Vagina (tissue), 2 donors: ENCODE results near the gene KRT26. TPM values are rescaled to one million over a fixed set of nuclear protein-coding genes. Genes with fewer than 3 reads are reported as not detected.
A peak's percentile ranks its signal among the peaks of the same experiment; 100 is the strongest.

Experiments used
- DNase-seq, 2 donors: peaks; one replicate each; pipeline ENCODE4 v3.0.0-alpha.2; 2017; ENCODE audit errors: extremely low spot score in 2 of 2
- H3K27ac ChIP-seq: fragments of 200-600 bp; sonication (generic); one replicate; pipeline ENCODE4 v1.5.1; 2019
- H3K27me3 ChIP-seq: fragments of 200-600 bp; sonication (generic); one replicate; pipeline ENCODE4 v1.5.1; 2019
- H3K36me3 ChIP-seq, 2 donors: fragments of 200-600 bp; sonication (generic); one replicate each; pipeline ENCODE4 v1.5.1; 2017 to 2019
- H3K4me1 ChIP-seq: fragments of 200-600 bp; sonication (generic); one replicate; pipeline ENCODE4 v1.5.1; 2019
- H3K4me3 ChIP-seq, 2 donors: fragments of 200-600 bp; sonication (generic); 1 replicate in 1 of 2; 2 replicates in 1 of 2; pipeline ENCODE4 v1.5.1; 2016 to 2019
- H3K9me3 ChIP-seq: fragments of 200-600 bp; sonication (generic); one replicate; pipeline ENCODE4 v1.5.1; 2019
- CTCF ChIP-seq, 3 experiments: fragments of 450-650 bp in 2 of 3; fragments of 200-600 bp in 1 of 3; sonication (generic) in 1 of 3; IDR thresholded peaks; one replicate each; pipeline ENCODE4 v1.5.1; 2017 to 2019; ENCODE audit warnings: antibody characterized with exemption in 3 of 3, mild to moderate bottlenecking in 2 of 3, moderate library complexity in 2 of 3
- POLR2A ChIP-seq, 2 donors: fragments of 450-650 bp; IDR thresholded peaks; one replicate each; pipeline ENCODE4 v1.6.1; 2017; ENCODE audit warnings: antibody characterized with exemption in 2 of 2, mild to moderate bottlenecking in 2 of 2, moderate library complexity in 2 of 2
- POLR2AphosphoS5 ChIP-seq, 2 donors: sonication (generic); formaldehyde crosslinking; IDR thresholded peaks; one replicate each; pipeline ENCODE4 v1.9.0; 2017; ENCODE audit warnings: antibody characterized with exemption in 2 of 2, mild to moderate bottlenecking in 2 of 2, low read depth in 1 of 2; ENCODE audit not compliant: insufficient read depth in 1 of 2
- intact Hi-C: fragments of 100-400 bp; cut with DNase I; formaldehyde crosslinking; loops from one replicate; pipeline ENCODE4 v1.15.1; 2023
- total RNA-seq: library from RNA; depleted of rRNA; stranded (reverse); fragments of >200 nt; gene quantifications from one replicate; pipeline ENCODE4 v1.2.3, GENCODE V29; 2016

Gene KRT26, protein sequence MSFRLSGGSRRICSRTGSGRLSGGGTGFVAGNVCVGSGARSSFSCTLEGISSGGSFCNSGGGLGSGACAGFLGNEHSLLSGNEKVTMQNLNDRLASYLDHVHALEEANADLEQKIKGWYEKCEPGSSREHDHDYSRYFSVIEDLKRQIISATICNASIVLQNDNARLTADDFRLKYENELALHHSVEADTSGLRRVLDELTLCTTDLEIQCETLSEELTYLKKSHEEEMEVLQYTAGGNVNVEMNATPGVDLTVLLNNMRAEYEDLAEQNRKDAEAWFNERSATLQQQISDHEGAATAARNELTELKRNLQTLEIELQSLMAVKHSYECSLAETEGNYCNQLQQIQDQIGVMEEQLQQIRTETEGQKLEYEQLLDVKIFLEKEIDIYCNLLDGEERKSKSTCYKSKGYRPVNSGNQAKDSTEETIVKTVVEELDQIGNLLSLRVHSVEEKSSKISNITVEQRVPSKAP
- not detected for total RNA-seq

DNA sequence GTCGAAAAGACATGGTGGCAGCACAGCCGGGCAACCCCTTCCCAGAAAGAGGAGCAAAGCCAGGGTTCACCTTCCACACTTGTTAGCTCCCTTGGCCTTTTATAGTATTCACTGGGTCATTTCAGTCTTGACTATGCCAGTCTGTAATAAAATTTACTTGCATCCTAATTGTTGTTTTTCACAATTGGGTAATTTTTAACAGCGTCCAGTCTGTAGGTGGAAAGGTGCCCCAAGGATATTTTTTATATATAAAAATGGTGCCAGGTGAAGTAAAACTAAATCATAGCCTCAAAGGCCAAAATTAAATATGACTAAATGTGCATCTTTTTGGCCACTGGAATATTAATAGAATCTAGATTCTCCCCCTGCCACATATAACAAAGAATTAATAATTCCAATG is at the start of gene KRT26:
TSS of gene KRT26 (minus strand) at position 101 of the 400 bp plus-strand sequence. CDS start at position 13, 88 bp downstream.
- Histone ChIP-seq H3K4me1 (no peaks in the 10 kb centered on the region), H3K36me3 (no peaks in the 10 kb centered on the region), H3K4me3 (no peak within 1 kb of the TSS), H3K27ac (no peak within 1 kb of the TSS), H3K9me3 (no peaks in the 10 kb centered on the region), H3K27me3 (no peaks in the 10 kb centered on the region)
- intact Hi-C loops = no loop called here
- DNase-seq = no peak
- TF ChIP-seq CTCF (IDR thresholded peaks at IDR 0.05) = no peak
- no peak for TF ChIP-seq POLR2AphosphoS5 (IDR thresholded peaks at IDR 0.05; ENCODE audit: insufficient read depth in 1 of 2, low read depth in 1 of 2)
- no peak for TF ChIP-seq POLR2A (IDR thresholded peaks at IDR 0.05)

- Histone ChIP-seq H3K4me3 (peak overlapping the region in 1 of 2 donors; percentile 76), H3K4me1 (peaks cover 22% of the 10 kb centered on the region), H3K27me3 (no peaks in the 10 kb centered on the region), H3K27ac (no peak overlapping the region), H3K36me3 (peaks cover 0 to 10% of the 10 kb centered on the region in 2 donors), H3K9me3 (no peaks in the 10 kb centered on the region)
- no peak for DNase-seq
- no peak for TF ChIP-seq CTCF (IDR thresholded peaks at IDR 0.05)
- TF ChIP-seq POLR2AphosphoS5 (IDR thresholded peaks at IDR 0.05; ENCODE audit: insufficient read depth in 1 of 2, low read depth in 1 of 2) = no peak
- TF ChIP-seq POLR2A (IDR thresholded peaks at IDR 0.05) = no peak
- intact Hi-C loops = no loop called here
Observed at GRCh38 chr17:40821536-40821935, 49.5 kb upstream of the KRT26 start.

DNA sequence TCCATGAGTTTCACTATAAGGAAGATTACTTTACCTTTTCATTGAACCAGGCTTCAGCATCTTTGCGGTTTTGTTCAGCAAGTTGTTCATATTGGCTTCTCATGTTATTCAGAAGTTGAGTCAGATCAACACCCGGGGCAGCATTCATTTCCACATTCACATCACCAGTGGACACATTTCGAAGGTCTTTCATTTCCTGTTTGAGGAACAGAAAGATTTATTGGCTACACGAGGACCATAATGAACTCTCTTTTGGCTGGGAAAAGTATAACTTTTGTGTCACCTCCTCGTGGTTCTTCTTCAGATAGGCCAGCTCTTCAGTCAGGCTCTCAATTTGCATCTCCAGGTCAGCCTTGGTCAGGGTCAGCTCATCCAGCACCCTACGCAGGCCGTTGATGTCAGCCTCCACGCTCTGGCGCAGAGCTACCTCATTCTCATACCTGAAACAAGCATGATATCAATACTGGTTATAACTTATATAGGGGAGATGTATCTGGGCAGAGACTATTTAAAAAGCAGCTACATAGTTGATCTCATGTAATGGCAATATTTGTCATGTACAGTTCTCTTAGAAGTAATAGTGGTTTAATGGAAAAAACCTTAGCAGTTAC is 48.3 kb upstream of the KRT26 start:
- Histone ChIP-seq H3K27ac (no peak overlapping the region), H3K36me3 (peaks cover 0 to 10% of the 10 kb centered on the region in 2 donors), H3K27me3 (no peaks in the 10 kb centered on the region), H3K9me3 (no peaks in the 10 kb centered on the region), H3K4me3 (peak overlapping the region in 1 of 2 donors; percentile 76), H3K4me1 (peaks cover 22% of the 10 kb centered on the region)
- intact Hi-C loops = no loop called here
- DNase-seq = no peak
- TF ChIP-seq POLR2A (IDR thresholded peaks at IDR 0.05) (no peak), POLR2AphosphoS5 (IDR thresholded peaks at IDR 0.05; ENCODE audit: insufficient read depth in 1 of 2, low read depth in 1 of 2) (no peak), CTCF (IDR thresholded peaks at IDR 0.05) (no peak)

DNA sequence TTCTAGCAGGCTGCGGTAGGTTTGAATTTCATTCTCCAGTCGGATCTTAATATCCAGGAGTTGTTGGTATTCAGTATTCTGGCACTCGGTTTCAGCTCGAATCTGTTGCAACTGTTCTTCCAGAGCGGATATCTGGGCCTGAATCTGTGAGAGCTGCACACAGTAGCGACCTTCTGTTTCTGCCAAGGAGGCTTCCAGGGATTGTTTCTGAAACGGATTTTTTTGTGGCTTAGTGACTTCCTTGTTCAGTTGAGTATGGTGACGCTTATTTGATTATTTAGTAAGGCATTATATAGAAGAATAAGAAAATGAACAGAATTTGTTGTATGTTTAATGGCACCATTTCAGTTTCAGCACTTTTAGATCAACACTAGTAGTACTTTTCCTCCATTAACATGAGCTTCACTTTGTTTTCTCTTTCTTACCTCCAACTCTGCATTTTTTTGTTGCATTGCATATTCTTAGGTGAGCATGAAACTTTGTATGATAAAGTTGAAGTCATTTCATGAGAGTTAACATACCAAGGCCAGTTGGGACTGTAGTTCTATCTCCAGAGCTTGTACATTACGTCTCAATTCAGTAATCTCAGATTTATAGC is 47.6 kb upstream of the KRT26 start:
- no peak for DNase-seq
- Histone ChIP-seq H3K4me3 (peak overlapping the region; percentile 59 to 76), H3K9me3 (no peaks in the 10 kb centered on the region), H3K4me1 (peaks cover 22% of the 10 kb centered on the region), H3K27me3 (no peaks in the 10 kb centered on the region), H3K36me3 (peaks cover 0 to 10% of the 10 kb centered on the region in 2 donors), H3K27ac (peak overlapping the region; percentile 88)
- intact Hi-C loops = no loop called here
- TF ChIP-seq CTCF (IDR thresholded peaks at IDR 0.05) (no peak), POLR2AphosphoS5 (IDR thresholded peaks at IDR 0.05; ENCODE audit: insufficient read depth in 1 of 2, low read depth in 1 of 2) (no peak), POLR2A (IDR thresholded peaks at IDR 0.05) (no peak)
